GM19240 (cell line): ENCODE measurements around the gene ROBO1.

Source experiments
- DNase-seq: peaks from one replicate; pipeline ENCODE4 v3.0.0; 2011; ENCODE audit warnings: low spot score; ENCODE audit not compliant: insufficient read length

The ROBO1 gene

GRCh38 chr3:78645628-78646310 is 1122.0 kb downstream of the ROBO1 start:
- DNase-seq = no peak

- no peak for DNase-seq
These were observed 1123.0 kb downstream of the ROBO1 start for GRCh38 chr3:78644847-78645246.

GRCh38 chr3:78642226-78643035 is 1125.4 kb downstream of the ROBO1 start:
- no peak for DNase-seq

- no peak for DNase-seq
These were observed 1126.1 kb downstream of the ROBO1 start for GRCh38 chr3:78641703-78642102.

GRCh38 chr3:78634316-78634715 is 1133.5 kb downstream of the ROBO1 start:
- DNase-seq = no peak

GRCh38 chr3:78633626-78634025 is 1134.2 kb downstream of the ROBO1 start:
- DNase-seq = no peak

- DNase-seq = no peak
These were observed 1134.8 kb downstream of the ROBO1 start for GRCh38 chr3:78632925-78633553.

- no peak for DNase-seq
These were observed 1138.3 kb downstream of the ROBO1 start for GRCh38 chr3:78629544-78629943.

- DNase-seq = no peak
These were observed 1146.6 kb downstream of the ROBO1 start for GRCh38 chr3:78621061-78621716.

GRCh38 chr3:78614486-78614885 is 1153.3 kb downstream of the ROBO1 start:
- no peak for DNase-seq

GRCh38 chr3:78613421-78613879 is 1154.3 kb downstream of the ROBO1 start:
- no peak for DNase-seq

GRCh38 chr3:78611278-78611677 is 1156.5 kb downstream of the ROBO1 start:
- DNase-seq = no peak

- no peak for DNase-seq
These were observed 1157.2 kb downstream of the ROBO1 start for GRCh38 chr3:78610462-78611125.

GRCh38 chr3:78606756-78607155 is 1161.0 kb downstream of the ROBO1 start:
- DNase-seq = no peak

- no peak for DNase-seq
These were observed 1162.6 kb downstream of the ROBO1 start for GRCh38 chr3:78605178-78605577.

- DNase-seq = no peak
These were observed 1163.5 kb downstream of the ROBO1 start for GRCh38 chr3:78604341-78604740.

- no peak for DNase-seq
These were observed 1166.5 kb downstream of the ROBO1 start for GRCh38 chr3:78601249-78601648.

- no peak for DNase-seq
These were observed 1178.0 kb downstream of the ROBO1 start for GRCh38 chr3:78589778-78590177.

GRCh38 chr3:78588906-78589621 is 1178.7 kb downstream of the ROBO1 start:
- DNase-seq = no peak

GRCh38 chr3:78580681-78581080 is 1187.1 kb downstream of the ROBO1 start:
- no peak for DNase-seq

- DNase-seq = no peak
These were observed 1196.3 kb downstream of the ROBO1 start for GRCh38 chr3:78571486-78571885.
